SK-N-SH (cell line): ENCODE data around the gene OGA. TPM values are rescaled to one million over a fixed set of nuclear protein-coding genes. Genes with fewer than 3 reads are reported as not detected.

ENCODE experiments used
- CTCF ChIA-PET: fragments of 300-600, 350-600 bp; formaldehyde crosslinking; extraction: SDS; loops from one replicate; lab custom pipeline; 2021; lab: Yijun Ruan, JAX
- POLR2A ChIA-PET: fragments of 350-600 bp; sonication (Branson Sonifier 250); formaldehyde crosslinking; extraction: SDS; loops from one replicate; lab custom pipeline; 2020; ENCODE audit warnings: antibody characterized with exemption, inconsistent platforms; lab: Yijun Ruan, JAX
- DNase-seq: peaks from one replicate; pipeline ENCODE4 v3.0.0; 2012
- H2AFZ ChIP-seq: fragments of 200-600 bp; sonication (generic); 2 replicates; pipeline ENCODE4 v1.8.1; 2016; ENCODE audit warnings: antibody characterized with exemption, mild to moderate bottlenecking, low read depth
- H3F3A ChIP-seq: fragments of 200-600 bp; sonication (generic); replicated peaks from 2 replicates; pipeline ENCODE3; 2016; ENCODE audit warnings: antibody characterized with exemption, mild to moderate bottlenecking; ENCODE audit not compliant: insufficient read depth
- H3K27ac ChIP-seq, 2 experiments: fragments of 200-500 bp in 1 of 2; fragments of 200-600 bp in 1 of 2; sonication (Bioruptor generic) in 1 of 2; sonication (generic), shearing (Covaris generic) in 1 of 2; 2 replicates each; pipeline versions ENCODE4 v1.5.1 to v1.6.1; 2014 to 2016; ENCODE audit warnings: low read depth in 2 of 2, inconsistent platforms in 1 of 2, low read length in 1 of 2, mild to moderate bottlenecking in 1 of 2, mixed read lengths in 1 of 2
- H3K27me3 ChIP-seq: fragments of 200-600 bp; sonication (generic), shearing (Covaris generic); 2 replicates; pipeline ENCODE4 v1.6.1; 2016; ENCODE audit warnings: mixed run types; ENCODE audit not compliant: insufficient read depth
- H3K36me3 ChIP-seq, 2 experiments: fragments of 200-500 bp in 1 of 2; fragments of 200-600 bp in 1 of 2; sonication (Bioruptor generic) in 1 of 2; sonication (generic) in 1 of 2; replicated peaks in 1 of 2; 2 replicates each; pipeline versions ENCODE3 to v1.5.1; 2014 to 2016; ENCODE audit warnings: low read length in 1 of 2, mild to moderate bottlenecking in 1 of 2; ENCODE audit not compliant: insufficient read depth in 2 of 2, control insufficient read depth in 1 of 2
- H3K4me1 ChIP-seq, 2 experiments: fragments of 200-500 bp in 1 of 2; fragments of 200-600 bp in 1 of 2; sonication (Bioruptor generic) in 1 of 2; sonication (generic), shearing (Covaris generic) in 1 of 2; 2 replicates each; pipeline versions ENCODE4 v1.5.1 to v1.6.1; 2014 to 2016; ENCODE audit warnings: low read depth in 1 of 2, low read length in 1 of 2, mixed run types in 1 of 2; ENCODE audit not compliant: insufficient read depth in 2 of 2, control insufficient read depth in 1 of 2
- H3K4me2 ChIP-seq: fragments of 200-600 bp; sonication (generic), shearing (Covaris generic); 2 replicates; pipeline ENCODE4 v1.6.1; 2017; ENCODE audit warnings: mixed run types
- H3K4me3 ChIP-seq, 2 experiments: fragments of 200-500 bp in 1 of 2; fragments of 200-600 bp in 1 of 2; sonication (Bioruptor generic) in 1 of 2; sonication (generic), shearing (Covaris generic) in 1 of 2; 2 replicates each; pipeline versions ENCODE4 v1.5.1 to v1.8.1; 2014 to 2016; ENCODE audit warnings: low read depth in 2 of 2, inconsistent platforms in 1 of 2, low read length in 1 of 2, mild to moderate bottlenecking in 1 of 2, mixed read lengths in 1 of 2, moderate library complexity in 1 of 2
- H3K79me2 ChIP-seq: fragments of 200-600 bp; sonication (generic); 2 replicates; pipeline ENCODE4 v1.8.1; 2017; ENCODE audit warnings: mild to moderate bottlenecking; ENCODE audit not compliant: insufficient read depth
- H3K9ac ChIP-seq: fragments of 200-600 bp; sonication (generic); 2 replicates; pipeline ENCODE4 v1.6.1; 2017; ENCODE audit warnings: mixed run types
- H3K9me2 ChIP-seq: fragments of 200-600 bp; sonication (generic); 2 replicates; pipeline ENCODE4 v1.6.1; 2017; ENCODE audit warnings: mixed run types
- H3K9me3 ChIP-seq: fragments of 200-600 bp; sonication (generic); 2 replicates; pipeline ENCODE4 v1.6.1; 2017; ENCODE audit warnings: mixed run types, mild to moderate bottlenecking, moderate library complexity
- H4K20me1 ChIP-seq: fragments of 200-600 bp; sonication (generic); 2 replicates; pipeline ENCODE4 v1.6.1; 2017; ENCODE audit warnings: mild to moderate bottlenecking, mixed run types; ENCODE audit not compliant: insufficient read depth
- EP300 ChIP-seq, 2 experiments: IDR thresholded peaks; 2 replicates each; pipeline versions ENCODE4 v1.4.0 to v1.6.1; 2012; ENCODE audit warnings: borderline replicate concordance in 1 of 2, low read depth in 1 of 2, low read length in 1 of 2
- FOXJ3 ChIP-seq: sonication (generic); formaldehyde crosslinking; IDR thresholded peaks from 2 replicates; pipeline ENCODE4 v1.5.1; 2020; ENCODE audit warnings: mild to moderate bottlenecking, missing genetic modification reagents
- GABPA ChIP-seq: IDR thresholded peaks from 2 replicates; pipeline ENCODE4 v1.4.0; 2012; ENCODE audit warnings: low read depth, mild to moderate bottlenecking
- POLR2AphosphoS5 ChIP-seq: IDR thresholded peaks from 2 replicates; pipeline ENCODE4 v1.6.1; 2012; ENCODE audit warnings: low read depth, low read length
- RCOR1 ChIP-seq: fragments of 150-350 bp; IDR thresholded peaks from 2 replicates; pipeline ENCODE4 v1.6.1; 2017; ENCODE audit warnings: antibody characterized with exemption, low read length
- REST ChIP-seq: IDR thresholded peaks from 2 replicates; pipeline ENCODE4 v1.6.1; 2012; ENCODE audit warnings: mild to moderate bottlenecking, low read depth, low read length, moderate library complexity
- SIN3A ChIP-seq: IDR thresholded peaks from 2 replicates; pipeline ENCODE4 v1.6.1; 2012; ENCODE audit warnings: low read depth, mild to moderate bottlenecking, low read length, moderate library complexity, borderline replicate concordance
- SMC3 ChIP-seq: IDR thresholded peaks from 2 replicates; pipeline ENCODE4 v1.6.1; 2012; ENCODE audit warnings: low read depth, low read length, improper control_type of control experiment
- WGBS: methylation state at CpG from one replicate; pipeline ENCODE4 v1.1.6; 2017; ENCODE audit warnings: low lambda C conversion rate; 5-methylcytosine and 5-hydroxymethylcytosine counted together
- polyA plus RNA-seq, 3 experiments: library from polyadenylated mRNA; depleted of rRNA; stranded (reverse); fragments of >200 nt; gene quantifications; 2 replicates each; pipeline ENCODE4 v1.2.3, GENCODE V29; 2012

The OGA gene
- polyA plus RNA-seq, 1 of the 3 experiments (the other 2 are of a cell fraction), result 24.8 TPM

DNA sequence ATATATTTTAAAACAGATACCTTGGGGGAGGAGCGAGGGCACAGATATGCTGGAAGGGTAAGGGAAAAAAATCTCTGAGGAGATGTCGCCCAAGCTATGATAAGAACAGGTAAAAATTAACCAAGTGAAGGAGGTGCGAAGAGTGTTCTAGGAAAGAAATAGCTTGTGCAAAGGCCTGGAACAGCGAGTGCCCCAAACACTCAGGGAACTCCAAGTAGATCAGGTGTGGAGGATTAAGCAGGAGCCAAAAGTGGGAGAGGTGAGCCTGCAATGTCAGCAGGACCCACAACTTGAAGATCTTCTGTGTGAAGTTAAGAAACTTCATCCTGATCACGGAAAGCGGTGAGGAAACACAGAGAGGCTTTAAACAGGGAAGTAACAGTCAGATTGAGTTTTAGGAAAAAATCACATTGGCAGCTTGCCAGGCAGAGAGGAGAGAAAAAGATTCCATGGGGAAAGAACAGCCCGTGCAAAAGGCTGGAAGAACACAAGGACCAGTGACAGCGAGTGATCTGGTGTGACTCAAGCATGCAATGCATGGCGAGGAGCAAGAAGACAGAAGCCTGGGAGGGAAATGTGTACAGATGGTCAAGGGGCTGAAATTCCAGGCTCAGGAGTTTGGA lies 73.1 kb downstream of the OGA start:
- no peaks in the 10 kb centered on the region for H3F3A ChIP-seq
- no peak overlapping the region for H2AFZ ChIP-seq
- no peak for DNase-seq
- no peak overlapping the region for H3K4me3 ChIP-seq
- TF ChIP-seq EP300 (IDR thresholded peaks at IDR 0.05; ENCODE audit: borderline replicate concordance in 1 of 2, low read depth in 1 of 2, low read length in 1 of 2), result no peak
- TF ChIP-seq GABPA, result no peak
- no peak overlapping the region for H3K9ac ChIP-seq
- ChIA-PET CTCF (interaction anchor here (1.4 kb wide), 1 partner anchor 603 kb away, joined by 3 read pairs; no protein-coding TSS in a partner anchor), POLR2A (no interaction called here)
- H3K79me2 ChIP-seq, result no peaks in the 10 kb centered on the region
- no peak overlapping the region for H3K4me2 ChIP-seq
- H4K20me1 ChIP-seq, result no peaks in the 10 kb centered on the region
- H3K9me3 ChIP-seq, result no peaks in the 10 kb centered on the region
- no peaks in the 10 kb centered on the region for H3K4me1 ChIP-seq
- no peaks in the 10 kb centered on the region; the same call in 1 of the 2 replicates for H3K27me3 ChIP-seq
- H3K27ac ChIP-seq, result no peak overlapping the region
- WGBS, result 77% methylated on average over 9 of the region's 9 CpGs
- no peaks in the 10 kb centered on the region for H3K9me2 ChIP-seq
- H3K36me3 ChIP-seq, result no peaks in the 10 kb centered on the region

- POLR2A ChIA-PET, result no interaction called here
These were observed 74.0 kb downstream of the OGA start for GRCh38 chr10:101744267-101744666.

More at GRCh38 chr10:101744267-101744666, 74.0 kb downstream of the OGA start:
- DNase-seq, result no peak
- Histone ChIP-seq H2AFZ (no peak overlapping the region), H3K79me2 (no peaks in the 10 kb centered on the region), H3K9me3 (no peaks in the 10 kb centered on the region), H3K4me1 (no peaks in the 10 kb centered on the region), H3K9me2 (no peaks in the 10 kb centered on the region), H3K27me3 (no peaks in the 10 kb centered on the region; the same call in 1 of the 2 replicates), H3K36me3 (no peaks in the 10 kb centered on the region), H3K4me3 (no peak overlapping the region), H4K20me1 (no peaks in the 10 kb centered on the region), H3K9ac (no peak overlapping the region), H3F3A (no peaks in the 10 kb centered on the region), H3K27ac (no peak overlapping the region), H3K4me2 (no peak overlapping the region)
- CTCF ChIA-PET, result interaction anchor here (1.3 to 1.4 kb wide), 2 partner anchors 141 to 602 kb away, joined by 3 read pairs; no protein-coding TSS in a partner anchor
- WGBS, result 61% methylated on average over 3 of the region's 3 CpGs
- TF ChIP-seq RCOR1, result no peak
- TF ChIP-seq POLR2AphosphoS5, result no peak
- TF ChIP-seq FOXJ3 (CRISPR knock-in tag), result no peak
- no peak for TF ChIP-seq REST
- TF ChIP-seq SMC3, result no peak
- TF ChIP-seq SIN3A, result no peak
